Ovary (tissue), 9 donors: ENCODE data around the gene ZDHHC21. TPM values are rescaled to one million over a fixed set of nuclear protein-coding genes. Genes with fewer than 3 reads are reported as not detected.

Experiments used
- DNase-seq, 5 donors: peaks; one replicate each; pipeline ENCODE4 v3.0.0-alpha.2; 2019 to 2020
- H3K27ac ChIP-seq, 2 donors: fragments of 200-600 bp; one replicate each; pipeline versions ENCODE4 v1.5.1 to v1.8.0; 2019 to 2022
- H3K27me3 ChIP-seq: fragments of 200-600 bp; one replicate; pipeline ENCODE4 v1.8.0; 2022
- H3K36me3 ChIP-seq: fragments of 200-600 bp; sonication (generic); one replicate; pipeline ENCODE4 v1.5.1; 2019
- H3K4me1 ChIP-seq: one replicate; pipeline ENCODE4 v1.8.1; 2013; ENCODE audit warnings: mild to moderate bottlenecking, moderate library complexity; ENCODE audit not compliant: insufficient read depth
- H3K4me3 ChIP-seq: fragments of 200-600 bp; sonication (generic); one replicate; pipeline ENCODE4 v1.5.1; 2017
- H3K9me3 ChIP-seq, 2 donors: fragments of 200-600 bp in 1 of 2; sonication (generic) in 1 of 2; one replicate each; pipeline versions ENCODE4 v1.5.1 to v1.8.1; 2013 to 2019; ENCODE audit warnings: mild to moderate bottlenecking in 1 of 2, moderate library complexity in 1 of 2
- EP300 ChIP-seq: sonication (generic); formaldehyde crosslinking; IDR thresholded peaks from one replicate; pipeline ENCODE4 v1.6.1; 2017; ENCODE audit warnings: antibody characterized with exemption
- POLR2A ChIP-seq: fragments of 450-650 bp; IDR thresholded peaks from one replicate; pipeline ENCODE4 v1.6.1; 2017; ENCODE audit warnings: antibody characterized with exemption, mild to moderate bottlenecking, moderate library complexity
- WGBS, 3 donors: extraction: QIAGEN DNeasy Blood & Tissue Kit in 1 of 3; methylation state at CpG; one replicate each; pipeline versions ENCODE4 v1.1.5 to v1.1.7; 2013 to 2017; 5-methylcytosine and 5-hydroxymethylcytosine counted together
- intact Hi-C, 4 donors: fragments of 100-400 bp; cut with DNase I; formaldehyde crosslinking; loops; one replicate each; pipeline versions ENCODE4 v1.11.0 to v1.15.1; 2022 to 2023
- polyA plus RNA-seq, 2 donors: library from polyadenylated mRNA; stranded (reverse); fragments of 200-250 nt in 1 of 2; fragments of 350-450 nt in 1 of 2; fragmentation: Illumina TruSeq in 1 of 2; extraction: RNeasy Lipid Tissue Mini Kit (QIAGEN cat#74804) in 1 of 2; gene quantifications; one replicate each; pipeline ENCODE4 v1.2.3, GENCODE V29; 2013 to 2014
- total RNA-seq, 7 donors: library from RNA; depleted of rRNA in 2 of 7; stranded (reverse); fragments of >200 nt in 2 of 7; fragmentation: NEBNext Ultra II Directional in 3 of 7; extraction: Animal tissue kit (Norgen Biotek cat#: 25700) in 3 of 7; gene quantifications; one replicate each; pipeline versions ENCODE4 v1.1.0 to v1.2.4, GENCODE V29; 2016 to 2023
- TF ChIP-seq, protein P1 (sequence below), 3 donors: fragments of 450-650 bp in 2 of 3; fragments of 200-600 bp in 1 of 3; IDR thresholded peaks; one replicate each; pipeline versions ENCODE4 v1.5.1 to v1.8.0; 2016 to 2022; ENCODE audit warnings: antibody characterized with exemption in 3 of 3, mild to moderate bottlenecking in 1 of 3
- donor health status: DM: no; HTN: no; CAD: no; lungs with moderate emphysema.
- donor health status: DM: no; HTN: no; CAD: no.
- donor health status: Bipolar disorder and iron deficiency.
- donor health status: DM: yes; HTN: yes; CAD: no.
- donor health status: DM: no; HTN: no; CAD: no.
- donor health status: DM: yes; HTN: yes; CAD: no.

Gene ZDHHC21
- total and polyA plus RNA-seq, 9 donors, result 2.3 to 14.9 (median 8.6) TPM

DNA sequence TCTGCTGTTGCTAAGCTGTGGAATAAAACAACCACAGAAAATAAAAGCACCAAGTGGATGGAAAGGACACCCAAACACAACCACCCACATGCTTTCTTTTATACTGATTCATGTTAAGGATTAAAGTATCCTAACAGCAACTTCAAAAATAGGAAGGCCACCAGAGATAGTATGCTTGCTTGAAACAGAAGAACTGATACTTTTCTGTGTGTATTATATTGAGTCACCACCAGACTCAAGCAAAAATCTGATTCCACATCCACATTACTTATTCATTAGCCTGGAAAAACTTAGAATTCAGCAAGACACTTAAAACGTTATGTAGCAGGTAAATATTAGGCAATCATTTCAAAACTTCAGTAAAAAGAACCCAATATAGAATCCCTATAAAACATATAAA, 52.3 kb downstream of the ZDHHC21 start:
- Histone ChIP-seq H3K27ac (no peak overlapping the region), H3K27me3 (no peaks in the 10 kb centered on the region), H3K4me1 (no peaks in the 10 kb centered on the region), H3K4me3 (no peak overlapping the region), H3K36me3 (no peaks in the 10 kb centered on the region), H3K9me3 (no peaks in the 10 kb centered on the region)
- intact Hi-C loops, result no loop called here
- DNase-seq, result no peak
- TF ChIP-seq, protein P1, sequence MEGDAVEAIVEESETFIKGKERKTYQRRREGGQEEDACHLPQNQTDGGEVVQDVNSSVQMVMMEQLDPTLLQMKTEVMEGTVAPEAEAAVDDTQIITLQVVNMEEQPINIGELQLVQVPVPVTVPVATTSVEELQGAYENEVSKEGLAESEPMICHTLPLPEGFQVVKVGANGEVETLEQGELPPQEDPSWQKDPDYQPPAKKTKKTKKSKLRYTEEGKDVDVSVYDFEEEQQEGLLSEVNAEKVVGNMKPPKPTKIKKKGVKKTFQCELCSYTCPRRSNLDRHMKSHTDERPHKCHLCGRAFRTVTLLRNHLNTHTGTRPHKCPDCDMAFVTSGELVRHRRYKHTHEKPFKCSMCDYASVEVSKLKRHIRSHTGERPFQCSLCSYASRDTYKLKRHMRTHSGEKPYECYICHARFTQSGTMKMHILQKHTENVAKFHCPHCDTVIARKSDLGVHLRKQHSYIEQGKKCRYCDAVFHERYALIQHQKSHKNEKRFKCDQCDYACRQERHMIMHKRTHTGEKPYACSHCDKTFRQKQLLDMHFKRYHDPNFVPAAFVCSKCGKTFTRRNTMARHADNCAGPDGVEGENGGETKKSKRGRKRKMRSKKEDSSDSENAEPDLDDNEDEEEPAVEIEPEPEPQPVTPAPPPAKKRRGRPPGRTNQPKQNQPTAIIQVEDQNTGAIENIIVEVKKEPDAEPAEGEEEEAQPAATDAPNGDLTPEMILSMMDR (IDR thresholded peaks at IDR 0.05), result no peak
- TF ChIP-seq EP300, result no peak
- no peak for TF ChIP-seq POLR2A
- WGBS, 3 donors, result 67 to 77% (median 73%) methylated on average over 1 of the region's 1 CpG

GRCh38 chr9:14640294-14640693, 52.9 kb downstream of the ZDHHC21 start:
- intact Hi-C loops, result no loop called here
- H3K4me3 ChIP-seq, result no peak overlapping the region
- TF ChIP-seq EP300 (no peak), POLR2A (no peak)
- TF ChIP-seq, protein P1 (IDR thresholded peaks at IDR 0.05), result no peak
- H3K4me1 ChIP-seq, result no peaks in the 10 kb centered on the region
- WGBS, 3 donors, result 43 to 70% (median 60%) methylated on average over 2 of the region's 2 CpGs
- H3K9me3 ChIP-seq, result no peaks in the 10 kb centered on the region
- no peak overlapping the region for H3K27ac ChIP-seq
- no peak for DNase-seq
- H3K27me3 ChIP-seq, result no peaks in the 10 kb centered on the region
- H3K36me3 ChIP-seq, result no peaks in the 10 kb centered on the region

- H3K4me1 ChIP-seq, result no peaks in the 10 kb centered on the region
- no peaks in the 10 kb centered on the region for H3K9me3 ChIP-seq
- DNase-seq, result no peak
- no peak for TF ChIP-seq POLR2A
- TF ChIP-seq, protein P1 (IDR thresholded peaks at IDR 0.05), result no peak
- TF ChIP-seq EP300, result no peak
- intact Hi-C loops, result no loop called here
- H3K36me3 ChIP-seq, result no peaks in the 10 kb centered on the region
- H3K4me3 ChIP-seq, result no peak overlapping the region
- no peaks in the 10 kb centered on the region for H3K27me3 ChIP-seq
- H3K27ac ChIP-seq, result no peak overlapping the region
- 96 to 98% (median 97%) methylated on average over 7 of the region's 7 CpGs for WGBS, 3 donors
Observed at GRCh38 chr9:14633906-14634565, 59.2 kb downstream of the ZDHHC21 start.

- DNase-seq, result no peak
- Histone ChIP-seq H3K27me3 (no peaks in the 10 kb centered on the region), H3K9me3 (no peaks in the 10 kb centered on the region), H3K27ac (no peak overlapping the region), H3K4me1 (no peaks in the 10 kb centered on the region), H3K36me3 (no peaks in the 10 kb centered on the region), H3K4me3 (no peak overlapping the region)
- TF ChIP-seq, protein P1 (IDR thresholded peaks at IDR 0.05), result no peak
- TF ChIP-seq EP300 (no peak), POLR2A (no peak)
- intact Hi-C loops, result no loop called here
- 98 to 100% (median 99%) methylated on average over 3 of the region's 3 CpGs for WGBS, 3 donors
Observed at GRCh38 chr9:14633148-14633547, 60.1 kb downstream of the ZDHHC21 start.
